Measurements from ENCODE around the gene CCDC91. TPM values are rescaled to one million over a fixed set of nuclear protein-coding genes. Genes with fewer than 3 reads are reported as not detected.

The CCDC91 gene
- total RNA-seq, 1 experiment from 2014 or later: 26.8 TPM

DNA sequence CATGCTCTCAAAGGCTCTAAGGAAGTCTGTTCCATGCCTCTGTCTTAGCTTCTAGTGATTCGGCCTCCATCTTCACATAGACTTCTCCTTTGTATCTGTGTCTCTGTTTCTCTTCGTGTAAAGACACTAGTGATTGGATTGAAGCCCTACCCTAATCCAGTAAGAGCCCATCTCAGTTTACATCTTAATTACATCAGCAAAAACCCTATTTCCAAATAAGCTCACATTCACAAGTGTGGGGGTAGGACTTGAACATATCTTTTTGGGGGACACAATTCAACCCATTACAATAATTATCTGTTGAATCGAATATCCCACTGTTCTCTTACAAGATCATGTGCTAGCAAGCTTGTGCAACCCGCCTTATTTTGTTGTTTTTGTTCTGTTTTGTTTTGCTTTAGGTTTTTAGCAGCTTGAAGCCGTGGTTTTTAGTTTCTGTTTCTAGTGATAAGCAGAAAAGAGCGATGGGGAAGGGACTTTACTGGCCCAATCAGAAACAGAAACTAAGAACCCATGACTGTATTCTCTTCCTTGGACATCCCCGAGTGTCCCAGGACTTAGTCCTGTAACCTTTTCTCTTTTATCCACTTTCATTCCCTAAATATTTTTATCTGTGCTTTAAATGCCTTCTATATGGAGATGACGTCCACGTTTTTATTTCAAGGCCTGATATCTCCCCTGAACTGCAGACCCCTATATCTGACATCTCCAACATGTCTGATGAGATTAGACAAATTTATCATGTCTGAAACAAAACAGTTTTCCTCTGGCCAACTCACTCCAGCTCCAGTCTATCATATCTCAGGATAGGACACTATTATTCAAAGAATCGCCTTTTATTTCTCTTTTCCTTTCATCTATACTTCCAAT, 353.0 kb downstream of the CCDC91 start:
- DNase-seq (ENCODE audit: low spot score): no peak
- Histone ChIP-seq H3K27me3 (replicated peaks; ENCODE audit: insufficient read depth, low read depth, low read length, poor library complexity) (no peaks in the 10 kb centered on the region), H3K4me1 (ENCODE audit: insufficient read depth, low read length, poor library complexity, severe bottlenecking) (peaks cover 3% of the 10 kb centered on the region), H3K27ac (ENCODE audit: low read depth, low read length, poor library complexity, severe bottlenecking) (no peak overlapping the region), H3K36me3 (ENCODE audit: insufficient read depth, low read length, poor library complexity, severe bottlenecking) (no peaks in the 10 kb centered on the region), H3K4me3 (ENCODE audit: low read depth, low read length, poor library complexity, severe bottlenecking) (no peak overlapping the region), H3K9me3 (ENCODE audit: low read depth, low read length, poor library complexity, severe bottlenecking) (no peaks in the 10 kb centered on the region)
- ChIA-PET CTCF (no interaction called here), POLR2A (ENCODE audit: low non-redundant PET) (no interaction called here)
- TF ChIP-seq, protein P1, sequence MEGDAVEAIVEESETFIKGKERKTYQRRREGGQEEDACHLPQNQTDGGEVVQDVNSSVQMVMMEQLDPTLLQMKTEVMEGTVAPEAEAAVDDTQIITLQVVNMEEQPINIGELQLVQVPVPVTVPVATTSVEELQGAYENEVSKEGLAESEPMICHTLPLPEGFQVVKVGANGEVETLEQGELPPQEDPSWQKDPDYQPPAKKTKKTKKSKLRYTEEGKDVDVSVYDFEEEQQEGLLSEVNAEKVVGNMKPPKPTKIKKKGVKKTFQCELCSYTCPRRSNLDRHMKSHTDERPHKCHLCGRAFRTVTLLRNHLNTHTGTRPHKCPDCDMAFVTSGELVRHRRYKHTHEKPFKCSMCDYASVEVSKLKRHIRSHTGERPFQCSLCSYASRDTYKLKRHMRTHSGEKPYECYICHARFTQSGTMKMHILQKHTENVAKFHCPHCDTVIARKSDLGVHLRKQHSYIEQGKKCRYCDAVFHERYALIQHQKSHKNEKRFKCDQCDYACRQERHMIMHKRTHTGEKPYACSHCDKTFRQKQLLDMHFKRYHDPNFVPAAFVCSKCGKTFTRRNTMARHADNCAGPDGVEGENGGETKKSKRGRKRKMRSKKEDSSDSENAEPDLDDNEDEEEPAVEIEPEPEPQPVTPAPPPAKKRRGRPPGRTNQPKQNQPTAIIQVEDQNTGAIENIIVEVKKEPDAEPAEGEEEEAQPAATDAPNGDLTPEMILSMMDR (conservative IDR thresholded peaks at IDR 0.05; ENCODE audit: low read depth, low read length): no peak
- TF ChIP-seq EZH2 (IDR thresholded peaks at IDR 0.05; ENCODE audit: borderline replicate concordance, low read depth, low read length, poor library complexity, severe bottlenecking): no peak
- BruUV-seq (replicated peaks): no TSS peak
- intact Hi-C loops (cut with micrococcal nuclease; ENCODE audit: unreplicated experiment): no loop called here

DNA sequence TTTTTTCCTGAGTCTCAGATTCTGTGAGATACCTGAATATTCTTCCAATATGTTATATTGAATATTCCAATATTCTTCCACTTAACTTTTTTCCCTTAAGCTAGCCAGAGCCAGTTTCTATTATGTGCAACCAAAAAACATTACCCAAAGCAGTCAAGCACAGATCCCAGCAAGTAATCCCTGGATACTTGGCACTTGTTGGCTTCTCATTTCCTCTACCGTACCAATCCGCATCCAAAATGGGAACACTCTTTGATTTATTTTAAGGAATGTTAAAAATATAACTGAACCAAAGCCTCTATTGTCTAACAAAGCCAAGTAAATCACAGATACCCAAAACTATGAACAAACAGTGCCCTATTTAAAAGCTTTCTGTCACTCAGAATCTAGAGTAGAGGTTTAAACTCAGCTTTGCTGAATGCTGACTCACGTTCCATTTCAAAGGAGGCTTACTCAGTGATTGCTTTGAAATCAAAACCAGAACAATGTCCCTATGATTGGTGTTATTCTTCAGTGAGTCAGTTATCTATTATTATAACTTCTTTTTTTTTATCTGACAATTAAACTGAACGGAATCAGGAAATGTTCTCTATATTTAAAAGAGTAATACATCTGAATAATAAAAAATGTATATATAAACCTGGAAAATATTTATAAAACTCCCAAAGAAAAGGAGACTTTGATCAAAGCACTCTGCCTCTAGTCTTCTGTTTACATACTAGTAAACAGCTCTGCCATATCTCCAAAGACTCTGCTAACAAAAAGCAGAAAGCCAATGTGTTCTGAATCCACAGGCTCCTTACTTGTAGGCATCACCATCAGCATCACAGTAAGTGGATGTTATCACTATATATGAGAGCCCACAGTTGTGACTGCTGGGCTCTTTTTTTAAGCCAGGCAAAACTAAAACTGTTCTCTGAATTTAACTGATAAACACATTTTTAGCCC, 360.8 kb downstream of the CCDC91 start:
- DNase-seq (ENCODE audit: low spot score): peak; percentile 19
- ChIA-PET POLR2A (ENCODE audit: low non-redundant PET) (no interaction called here), CTCF (no interaction called here)
- intact Hi-C loops (cut with micrococcal nuclease; ENCODE audit: unreplicated experiment): no loop called here
- Histone ChIP-seq H3K4me1 (ENCODE audit: insufficient read depth, low read length, poor library complexity, severe bottlenecking) (no peaks in the 10 kb centered on the region), H3K36me3 (ENCODE audit: insufficient read depth, low read length, poor library complexity, severe bottlenecking) (no peaks in the 10 kb centered on the region), H3K9me3 (ENCODE audit: low read depth, low read length, poor library complexity, severe bottlenecking) (no peaks in the 10 kb centered on the region), H3K27ac (ENCODE audit: low read depth, low read length, poor library complexity, severe bottlenecking) (no peak overlapping the region), H3K4me3 (ENCODE audit: low read depth, low read length, poor library complexity, severe bottlenecking) (no peak overlapping the region), H3K27me3 (replicated peaks; ENCODE audit: insufficient read depth, low read depth, low read length, poor library complexity) (no peaks in the 10 kb centered on the region)
- no peak for TF ChIP-seq EZH2 (IDR thresholded peaks at IDR 0.05; ENCODE audit: borderline replicate concordance, low read depth, low read length, poor library complexity, severe bottlenecking)
- TF ChIP-seq, protein P1 (conservative IDR thresholded peaks at IDR 0.05; ENCODE audit: low read depth, low read length): no peak
- no TSS peak for BruUV-seq (replicated peaks)

DNA sequence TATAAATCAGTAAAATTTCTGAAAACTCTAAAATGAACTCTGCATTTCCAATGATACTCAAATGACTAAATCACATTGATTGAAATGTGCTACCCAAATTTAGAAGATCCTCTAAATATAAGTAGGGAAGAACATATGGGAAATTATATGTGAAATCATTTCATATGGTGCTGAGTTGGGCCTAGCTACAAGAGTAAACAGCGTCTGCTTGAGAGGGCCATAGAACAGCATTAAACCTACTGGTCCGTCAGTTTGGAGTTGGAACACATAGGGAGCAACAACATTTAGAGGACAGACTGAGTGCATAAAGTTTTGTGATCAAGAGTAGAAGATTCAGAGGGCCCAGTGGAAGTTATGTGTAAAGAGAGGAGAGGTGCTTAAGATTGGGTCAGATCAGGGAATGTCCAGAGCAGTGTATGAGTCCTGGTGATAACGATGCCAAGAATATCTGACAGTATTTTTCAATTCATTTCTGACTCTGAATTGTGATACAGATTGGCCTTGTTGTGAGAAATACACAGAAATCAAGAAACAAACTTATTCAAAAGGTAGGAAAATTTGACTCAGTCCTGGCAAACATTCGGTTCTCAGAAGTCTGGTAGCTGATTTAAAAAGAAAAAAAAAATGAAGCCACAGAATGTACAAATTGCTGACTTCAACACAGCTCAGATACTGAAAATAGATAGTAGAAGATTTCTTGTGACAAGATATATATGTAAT, 362.2 kb downstream of the CCDC91 start:
- H3K27me3 ChIP-seq (replicated peaks; ENCODE audit: insufficient read depth, low read depth, low read length, poor library complexity): no peaks in the 10 kb centered on the region
- no peak for TF ChIP-seq EZH2 (IDR thresholded peaks at IDR 0.05; ENCODE audit: borderline replicate concordance, low read depth, low read length, poor library complexity, severe bottlenecking)
- TF ChIP-seq, protein P1 (conservative IDR thresholded peaks at IDR 0.05; ENCODE audit: low read depth, low read length): no peak
- CTCF ChIA-PET: no interaction called here
- intact Hi-C loops (cut with micrococcal nuclease; ENCODE audit: unreplicated experiment): no loop called here
- no peaks in the 10 kb centered on the region for H3K4me1 ChIP-seq (ENCODE audit: insufficient read depth, low read length, poor library complexity, severe bottlenecking)
- H3K4me3 ChIP-seq (ENCODE audit: low read depth, low read length, poor library complexity, severe bottlenecking): no peak overlapping the region
- H3K36me3 ChIP-seq (ENCODE audit: insufficient read depth, low read length, poor library complexity, severe bottlenecking): no peaks in the 10 kb centered on the region
- BruUV-seq (replicated peaks): no TSS peak
- H3K9me3 ChIP-seq (ENCODE audit: low read depth, low read length, poor library complexity, severe bottlenecking): no peaks in the 10 kb centered on the region
- POLR2A ChIA-PET (ENCODE audit: low non-redundant PET): no interaction called here
- DNase-seq (ENCODE audit: low spot score): no peak
- H3K27ac ChIP-seq (ENCODE audit: low read depth, low read length, poor library complexity, severe bottlenecking): no peak overlapping the region

Data from A673 (cell line).